ENCODE measurements around the gene KDM3B. TPM values are rescaled to one million over a fixed set of nuclear protein-coding genes. Genes with fewer than 3 reads are reported as not detected.
"Not testable (repeated sequence)": the region's sequence is repeated elsewhere in the genome, so short reads cannot be mapped to it uniquely, and the experiment has no call there.

KDM3B gene
- total RNA-seq, 5 donors from 2014 or later (not counting 1 experiment from before 2014, with no cell fraction given), result 72.9 to 78.3 (median 76.0) TPM

DNA sequence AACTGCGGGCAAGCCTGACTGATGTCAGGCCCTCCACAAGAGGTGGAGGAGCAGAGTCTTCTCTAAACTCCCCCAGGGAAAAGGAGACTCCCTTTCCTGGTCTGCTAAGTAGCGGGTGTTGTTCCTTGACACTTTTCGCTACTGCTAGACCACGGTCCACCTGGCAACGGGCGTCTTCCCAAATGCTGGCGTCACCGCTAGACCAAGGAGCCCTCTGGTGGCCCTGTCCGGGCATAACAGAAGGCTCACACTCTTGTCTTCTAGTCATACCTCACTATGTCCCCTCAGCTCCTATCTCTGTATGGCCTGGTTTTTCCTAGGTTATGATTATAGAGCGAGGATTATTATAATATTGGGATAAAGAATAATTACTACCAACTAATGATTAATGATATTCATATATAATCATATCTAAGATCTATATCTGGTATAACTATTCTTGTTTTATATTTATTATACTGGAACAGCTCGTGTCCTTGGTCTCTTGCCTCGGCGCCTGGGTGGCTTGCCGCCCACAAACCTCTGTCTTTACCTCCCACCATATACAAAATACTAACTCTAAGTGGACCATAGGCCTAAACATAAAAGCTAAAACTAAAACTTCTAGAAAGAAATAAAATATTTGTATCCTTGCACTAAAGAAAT is 58.6 kb downstream of the KDM3B start:
- H3K9me3 ChIP-seq; H3K4me3 Mint-ChIP-seq; H3K27me3 ChIP-seq (replicated peaks in 1 of 2; ENCODE audit: control insufficient read depth in 2 of 2, extremely low read depth in 1 of 2, insufficient read depth in 2 of 2, low read length in 1 of 2); H3K27me3 Mint-ChIP-seq; H3K27ac ChIP-seq (ENCODE audit: low read length); H3K4me3 ChIP-seq (ENCODE audit: control insufficient read depth in 1 of 2, extremely low read depth in 1 of 2, low read length in 1 of 2); H3K27ac Mint-ChIP-seq; H3K4me1 ChIP-seq (ENCODE audit: control insufficient read depth in 1 of 2, extremely low read depth in 1 of 2, insufficient read depth in 2 of 2, low read length in 2 of 2); ATAC-seq (replicated peaks in 1 of 4); H3K4me1 Mint-ChIP-seq; H3K9me3 Mint-ChIP-seq: not testable (repeated sequence)
- ChIA-PET CTCF (interaction anchor here in 1 of 2 donors (0.7 kb wide), 1 partner anchor 1355 kb away, joined by 5 read pairs; no protein-coding TSS in a partner anchor), POLR2A (interaction anchor here in 1 of 2 donors (0.7 kb wide), 1 partner anchor 658 kb away, joined by 4 read pairs; no protein-coding TSS in a partner anchor)
- H3K36me3 Mint-ChIP-seq, result peaks cover 40% of the 10 kb centered on the region
- peak in 11 of 35 experiments; percentile 1 to 21 (median 5) for DNase-seq
- peaks cover 5 to 35% of the 10 kb centered on the region in 2 donors for H3K36me3 ChIP-seq (ENCODE audit: control insufficient read depth in 2 of 2, extremely low read depth in 1 of 2, insufficient read depth in 1 of 2, low read length in 1 of 2)
- WGBS (ENCODE audit: insufficient coverage), result 70% methylated on average over 2 of the region's 14 CpGs

DNA sequence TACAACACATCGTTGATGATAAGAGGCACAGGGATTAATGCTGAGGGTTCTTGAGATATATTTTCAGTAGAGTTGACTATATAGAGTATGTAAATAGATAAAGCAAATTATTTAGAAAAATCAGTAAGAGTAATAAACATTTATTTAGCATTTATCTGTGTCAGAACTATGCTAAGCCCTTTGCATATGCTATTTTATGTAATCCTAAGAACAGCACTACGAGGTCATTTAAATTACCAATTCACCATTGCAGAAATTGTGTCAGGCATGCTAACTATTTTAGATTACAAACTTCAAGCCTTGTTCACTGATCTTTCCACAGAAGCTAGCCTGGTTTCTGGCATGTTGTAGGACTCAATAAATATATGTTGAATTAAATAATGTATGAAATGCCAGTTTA is 66.0 kb downstream of the KDM3B start:
- Mint-ChIP-seq H3K4me3 (no peak overlapping the region), H3K9me3 (no peaks in the 10 kb centered on the region), H3K27me3 (no peaks in the 10 kb centered on the region), H3K4me1 (no peaks in the 10 kb centered on the region), H3K36me3 (peaks cover 50% of the 10 kb centered on the region), H3K27ac (no peak overlapping the region)
- DNase-seq (no peak), ATAC-seq (replicated peaks in 1 of 4) (no peak)
- Histone ChIP-seq H3K27ac (ENCODE audit: low read length) (no peak overlapping the region), H3K27me3 (replicated peaks in 1 of 2; ENCODE audit: control insufficient read depth in 2 of 2, extremely low read depth in 1 of 2, insufficient read depth in 2 of 2, low read length in 1 of 2) (no peaks in the 10 kb centered on the region), H3K36me3 (ENCODE audit: control insufficient read depth in 2 of 2, extremely low read depth in 1 of 2, insufficient read depth in 1 of 2, low read length in 1 of 2) (peaks cover 12 to 78% of the 10 kb centered on the region in 2 donors), H3K4me1 (ENCODE audit: control insufficient read depth in 1 of 2, extremely low read depth in 1 of 2, insufficient read depth in 2 of 2, low read length in 2 of 2) (no peaks in the 10 kb centered on the region), H3K4me3 (ENCODE audit: control insufficient read depth in 1 of 2, extremely low read depth in 1 of 2, low read length in 1 of 2) (no peak overlapping the region), H3K9me3 (no peaks in the 10 kb centered on the region)
- POLR2A ChIA-PET, result no interaction called here
- no CpG with 5 or more reads among the region's 2 CpGs for WGBS (ENCODE audit: insufficient coverage)
- CTCF ChIA-PET, result interaction anchor here in 1 of 2 donors (0.5 kb wide), 1 partner anchor 801 kb away, joined by 3 read pairs; no protein-coding TSS in a partner anchor

DNA sequence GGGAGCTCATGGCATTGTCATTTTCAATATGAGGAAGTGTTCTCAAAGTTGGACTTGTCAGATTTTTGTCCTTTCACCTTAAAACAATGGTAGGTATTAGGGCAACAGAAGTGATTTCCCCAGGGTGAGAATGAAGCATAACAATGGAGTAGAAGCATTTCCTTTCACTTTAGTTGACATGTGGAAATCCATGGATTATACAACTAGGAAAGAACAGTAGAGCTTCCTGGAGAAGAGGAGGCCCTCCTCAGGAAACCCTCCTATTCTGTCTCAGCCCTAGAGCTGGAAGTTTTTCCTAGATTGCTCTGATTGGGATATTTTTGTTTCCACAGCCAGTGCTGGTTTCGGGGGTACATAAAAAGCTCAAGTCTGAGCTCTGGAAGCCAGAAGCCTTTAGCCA is 72.6 kb downstream of the KDM3B start:
- POLR2A ChIA-PET, result interaction anchor here in 1 of 2 donors (0.9 kb wide), 1 partner anchor 14 kb away, joined by 3 read pairs; the partner anchor contains the start of gene REEP2
- no peak for ATAC-seq (replicated peaks in 1 of 4)
- no CpG with 5 or more reads among the region's 1 CpG for WGBS (ENCODE audit: insufficient coverage)

DNA sequence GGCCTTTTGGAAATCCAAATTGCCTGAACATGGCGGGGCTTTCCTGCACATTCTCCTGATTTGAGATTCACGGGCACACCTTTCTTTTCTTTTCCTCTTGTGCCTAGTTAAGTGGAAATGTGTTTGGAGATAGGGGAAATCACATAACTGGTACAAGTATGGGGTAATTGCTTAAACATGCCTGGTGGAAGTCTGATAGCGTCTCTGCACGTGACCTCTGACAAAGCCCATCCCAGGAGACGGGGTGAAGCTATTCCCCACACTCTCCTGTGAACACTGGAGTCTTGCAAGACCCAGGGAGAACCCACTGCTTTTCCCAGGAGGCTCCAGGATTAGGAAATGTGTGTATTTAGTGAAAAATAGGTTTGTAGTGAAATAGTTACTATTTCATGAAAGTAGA is 83.5 kb downstream of the KDM3B start:
- H3K36me3 Mint-ChIP-seq, result peaks cover 32% of the 10 kb centered on the region
- H3K27ac Mint-ChIP-seq, result no peak overlapping the region

More for the DNA sequence above, 72.6 kb downstream of the KDM3B start:
- Histone ChIP-seq H3K27ac (ENCODE audit: low read length) (no peak overlapping the region), H3K9me3 (no peaks in the 10 kb centered on the region), H3K4me3 (ENCODE audit: control insufficient read depth in 1 of 2, extremely low read depth in 1 of 2, low read length in 1 of 2) (no peak overlapping the region), H3K36me3 (ENCODE audit: control insufficient read depth in 2 of 2, extremely low read depth in 1 of 2, insufficient read depth in 1 of 2, low read length in 1 of 2) (peaks cover 17 to 84% of the 10 kb centered on the region in 2 donors), H3K4me1 (ENCODE audit: control insufficient read depth in 1 of 2, extremely low read depth in 1 of 2, insufficient read depth in 2 of 2, low read length in 2 of 2) (no peaks in the 10 kb centered on the region), H3K27me3 (replicated peaks in 1 of 2; ENCODE audit: control insufficient read depth in 2 of 2, extremely low read depth in 1 of 2, insufficient read depth in 2 of 2, low read length in 1 of 2) (no peaks in the 10 kb centered on the region)
- Mint-ChIP-seq H3K4me1 (no peaks in the 10 kb centered on the region), H3K9me3 (no peaks in the 10 kb centered on the region), H3K27ac (no peak overlapping the region), H3K27me3 (no peaks in the 10 kb centered on the region), H3K4me3 (no peak overlapping the region), H3K36me3 (peaks cover 69% of the 10 kb centered on the region)
- no peak for DNase-seq
- CTCF ChIA-PET, result interaction anchor here in 1 of 2 donors (1.4 kb wide), 1 partner anchor 17 kb away, joined by 4 read pairs; no protein-coding TSS in a partner anchor

DNA sequence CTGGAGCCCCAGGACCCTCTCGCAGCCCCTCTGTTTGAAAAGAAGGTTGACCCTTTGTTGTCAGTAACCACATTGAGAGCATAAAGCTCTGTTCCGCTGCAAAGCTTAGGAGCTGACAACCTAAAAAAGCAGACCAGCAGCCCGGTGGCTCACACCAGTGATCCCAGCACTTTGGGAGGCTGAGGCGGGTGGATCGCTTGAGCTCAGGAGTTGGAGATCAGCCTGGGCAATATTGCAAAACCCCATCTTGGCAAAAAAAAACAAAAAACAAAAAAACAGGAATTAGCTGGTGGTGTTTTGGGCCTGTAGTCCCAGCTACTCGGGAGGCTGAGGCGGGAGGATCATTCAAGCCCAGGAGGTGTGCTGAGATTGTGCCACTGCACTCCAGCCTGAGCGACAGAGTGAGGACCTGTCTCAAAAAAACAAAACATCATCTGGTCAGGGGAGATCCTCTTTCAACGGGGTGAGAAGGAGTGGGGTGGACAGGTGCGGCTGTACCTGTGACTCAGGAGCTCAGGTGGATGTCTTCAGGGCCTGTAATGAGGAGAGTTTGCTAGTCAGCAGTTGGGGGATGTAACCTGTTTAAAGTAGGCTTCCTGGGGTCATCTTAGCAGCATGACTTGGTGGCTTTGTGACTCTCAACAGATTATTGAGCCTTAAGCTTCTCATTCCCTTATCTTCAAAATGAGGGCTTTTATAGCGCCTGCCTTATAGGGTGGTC is 85.7 kb downstream of the KDM3B start:
- Histone ChIP-seq H3K27me3 (replicated peaks in 1 of 2; ENCODE audit: control insufficient read depth in 2 of 2, extremely low read depth in 1 of 2, insufficient read depth in 2 of 2, low read length in 1 of 2) (peaks cover 0 to 13% of the 10 kb centered on the region in 2 experiments), H3K4me3 (ENCODE audit: control insufficient read depth in 1 of 2, extremely low read depth in 1 of 2, low read length in 1 of 2) (peak overlapping the region; percentile 41 to 60), H3K4me1 (ENCODE audit: control insufficient read depth in 1 of 2, extremely low read depth in 1 of 2, insufficient read depth in 2 of 2, low read length in 2 of 2) (peaks cover 0 to 16% of the 10 kb centered on the region in 2 experiments), H3K36me3 (ENCODE audit: control insufficient read depth in 2 of 2, extremely low read depth in 1 of 2, insufficient read depth in 1 of 2, low read length in 1 of 2) (peaks cover 7 to 32% of the 10 kb centered on the region in 2 donors), H3K27ac (ENCODE audit: low read length) (peak overlapping the region; percentile 4), H3K9me3 (no peaks in the 10 kb centered on the region)
- Mint-ChIP-seq H3K27ac (peak overlapping the region in 1 of 2 donors; percentile 0), H3K36me3 (peaks cover 21% of the 10 kb centered on the region), H3K27me3 (peaks cover 0 to 6% of the 10 kb centered on the region in 2 donors), H3K9me3 (no peaks in the 10 kb centered on the region), H3K4me1 (peaks cover 16 to 22% (median 18%) of the 10 kb centered on the region in 3 donors), H3K4me3 (peak overlapping the region; percentile 75 to 80 (median 76))
- DNase-seq (no peak), ATAC-seq (replicated peaks in 1 of 4) (peak in 3 of 4 experiments; percentile 3 to 16 (median 15))
- ChIA-PET POLR2A (interaction anchor here in 1 of 2 donors (0.5 to 1.0 kb wide), 3 partner anchors 13 to 384 kb away, joined by 3 read pairs; partner anchors contain the start of gene ETF1), CTCF (interaction anchor here (0.5 to 1.2 kb wide), 6 partner anchors 11 to 208 kb away, joined by 3 to 8 read pairs (median 4); partner anchors contain the start of gene EGR1 (in 1 of the 2))
- WGBS (ENCODE audit: insufficient coverage), result 87% methylated on average over 5 of the region's 11 CpGs

More for the DNA sequence above, 83.5 kb downstream of the KDM3B start:
- H3K4me3 Mint-ChIP-seq, result no peak overlapping the region
- peaks cover 0 to 6% of the 10 kb centered on the region in 2 donors for H3K27me3 Mint-ChIP-seq
- H3K4me3 ChIP-seq (ENCODE audit: control insufficient read depth in 1 of 2, extremely low read depth in 1 of 2, low read length in 1 of 2), result no peak overlapping the region
- POLR2A ChIA-PET, result no interaction called here
- H3K27me3 ChIP-seq (replicated peaks in 1 of 2; ENCODE audit: control insufficient read depth in 2 of 2, extremely low read depth in 1 of 2, insufficient read depth in 2 of 2, low read length in 1 of 2), result peaks cover 0 to 13% of the 10 kb centered on the region in 2 experiments
- H3K4me1 Mint-ChIP-seq, result peaks cover 16 to 22% (median 18%) of the 10 kb centered on the region in 3 donors
- peaks cover 0 to 16% of the 10 kb centered on the region in 2 experiments for H3K4me1 ChIP-seq (ENCODE audit: control insufficient read depth in 1 of 2, extremely low read depth in 1 of 2, insufficient read depth in 2 of 2, low read length in 2 of 2)
- no CpG with 5 or more reads among the region's 5 CpGs for WGBS (ENCODE audit: insufficient coverage)
- ATAC-seq (replicated peaks in 1 of 4) (no peak), DNase-seq (no peak)
- no peak overlapping the region for H3K27ac ChIP-seq (ENCODE audit: low read length)
- H3K9me3 ChIP-seq, result no peaks in the 10 kb centered on the region
- CTCF ChIA-PET, result no interaction called here
- peaks cover 7 to 48% of the 10 kb centered on the region in 2 donors for H3K36me3 ChIP-seq (ENCODE audit: control insufficient read depth in 2 of 2, extremely low read depth in 1 of 2, insufficient read depth in 1 of 2, low read length in 1 of 2)
- no peaks in the 10 kb centered on the region for H3K9me3 Mint-ChIP-seq

Measured in T-cell (primary cell).